GM12872 (cell line): ENCODE results near the gene DFFB.
A peak's percentile ranks its signal among the peaks of the same experiment; 100 is the strongest.

Experiments used
- TF ChIP-seq, protein P1 (sequence below): IDR thresholded peaks from 3 replicates; pipeline ENCODE4 v1.5.1; 2011; ENCODE audit warnings: low read depth, mild to moderate bottlenecking, low read length, moderate library complexity; ENCODE audit not compliant: insufficient read depth

The DFFB gene

GRCh38 chr1:3908886-3909517, 51.7 kb downstream of the DFFB start:
- TF ChIP-seq, protein P1, sequence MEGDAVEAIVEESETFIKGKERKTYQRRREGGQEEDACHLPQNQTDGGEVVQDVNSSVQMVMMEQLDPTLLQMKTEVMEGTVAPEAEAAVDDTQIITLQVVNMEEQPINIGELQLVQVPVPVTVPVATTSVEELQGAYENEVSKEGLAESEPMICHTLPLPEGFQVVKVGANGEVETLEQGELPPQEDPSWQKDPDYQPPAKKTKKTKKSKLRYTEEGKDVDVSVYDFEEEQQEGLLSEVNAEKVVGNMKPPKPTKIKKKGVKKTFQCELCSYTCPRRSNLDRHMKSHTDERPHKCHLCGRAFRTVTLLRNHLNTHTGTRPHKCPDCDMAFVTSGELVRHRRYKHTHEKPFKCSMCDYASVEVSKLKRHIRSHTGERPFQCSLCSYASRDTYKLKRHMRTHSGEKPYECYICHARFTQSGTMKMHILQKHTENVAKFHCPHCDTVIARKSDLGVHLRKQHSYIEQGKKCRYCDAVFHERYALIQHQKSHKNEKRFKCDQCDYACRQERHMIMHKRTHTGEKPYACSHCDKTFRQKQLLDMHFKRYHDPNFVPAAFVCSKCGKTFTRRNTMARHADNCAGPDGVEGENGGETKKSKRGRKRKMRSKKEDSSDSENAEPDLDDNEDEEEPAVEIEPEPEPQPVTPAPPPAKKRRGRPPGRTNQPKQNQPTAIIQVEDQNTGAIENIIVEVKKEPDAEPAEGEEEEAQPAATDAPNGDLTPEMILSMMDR, result no peak

- TF ChIP-seq, protein P1, result no peak
These were observed 52.3 kb downstream of the DFFB start for GRCh38 chr1:3909615-3910014.

DNA sequence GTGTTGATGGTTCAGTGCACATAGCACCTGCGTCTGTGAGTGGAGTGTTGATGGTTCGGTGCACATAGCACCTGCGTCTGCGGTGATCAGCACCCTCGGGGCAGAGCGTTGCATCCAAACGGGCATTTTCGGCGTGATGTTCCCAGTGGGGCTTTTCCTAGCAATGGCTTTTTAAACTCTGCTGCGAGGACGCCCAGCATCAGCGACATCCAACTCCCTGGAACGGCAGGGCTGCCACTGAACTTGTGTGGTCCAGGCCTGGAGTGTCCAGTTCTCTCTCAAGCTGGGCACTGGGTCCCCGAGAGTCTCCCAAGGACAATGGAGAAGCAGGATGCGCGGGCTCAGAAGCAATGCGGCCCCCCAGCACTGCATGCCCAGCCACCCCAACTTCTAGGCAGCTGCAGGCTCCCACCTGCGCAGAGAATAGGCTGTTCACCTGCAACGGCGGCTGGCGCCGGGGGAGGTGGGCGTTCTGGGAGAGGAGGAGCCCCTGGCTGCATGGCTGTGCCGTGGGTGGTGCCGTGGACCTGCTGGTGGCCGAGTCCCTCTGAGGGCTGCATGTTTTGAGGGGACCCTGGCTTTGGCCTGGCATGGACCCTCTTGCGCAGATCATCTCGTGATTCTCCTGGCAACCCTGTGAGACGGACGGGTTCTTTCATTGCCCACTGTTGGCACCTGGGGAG, 52.9 kb downstream of the DFFB start:
- TF ChIP-seq, protein P1, result no peak

DNA sequence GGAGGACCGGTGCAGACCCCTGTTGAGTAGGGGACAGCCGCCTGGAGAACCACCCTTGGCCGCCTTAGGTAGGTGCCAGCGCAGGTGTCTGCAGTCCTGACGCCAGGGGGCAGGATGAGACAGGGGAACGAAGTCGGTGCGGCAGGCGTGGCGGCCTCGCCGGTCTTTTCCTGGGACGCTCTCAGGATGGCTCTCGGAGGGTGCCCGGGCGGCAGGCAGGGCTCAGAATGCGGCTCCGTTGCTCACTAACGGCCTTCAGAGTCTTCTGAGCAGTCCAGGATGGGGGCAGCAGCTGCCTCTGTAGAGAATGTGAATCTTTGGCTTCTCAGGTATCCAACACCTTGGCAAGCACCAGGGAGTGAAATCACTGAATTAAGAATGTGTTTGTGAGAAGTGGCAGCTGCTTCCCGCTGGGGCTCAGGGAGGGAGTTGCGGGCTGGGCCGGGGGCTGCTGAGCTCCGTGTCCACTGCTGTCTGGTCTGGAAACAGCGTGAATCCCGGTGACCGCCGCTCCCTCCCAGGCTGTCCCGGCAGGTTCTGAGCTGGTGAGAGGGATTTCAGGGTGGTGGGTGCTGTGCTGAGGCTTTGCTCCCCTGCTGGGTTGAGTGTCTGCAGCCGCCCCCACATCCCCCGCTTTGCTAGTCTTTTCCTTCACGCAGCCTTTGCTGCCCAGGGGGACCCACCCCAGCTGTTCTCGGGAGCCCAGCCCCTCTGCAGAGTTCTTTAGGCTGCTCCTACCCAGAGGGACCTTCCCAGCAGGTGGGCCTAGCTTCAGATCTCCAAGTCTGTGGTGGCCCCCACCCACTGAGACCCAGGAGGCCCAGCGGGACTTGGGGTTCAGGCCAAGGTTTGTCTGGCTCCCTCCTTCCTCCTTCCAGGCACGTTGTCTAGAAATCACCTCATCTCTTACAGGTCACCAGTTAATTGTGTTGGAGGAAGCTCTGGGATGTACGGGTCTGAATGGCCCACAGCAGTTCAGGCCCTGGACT, 53.9 kb downstream of the DFFB start:
- TF ChIP-seq, protein P1, result peak; percentile 85

DNA sequence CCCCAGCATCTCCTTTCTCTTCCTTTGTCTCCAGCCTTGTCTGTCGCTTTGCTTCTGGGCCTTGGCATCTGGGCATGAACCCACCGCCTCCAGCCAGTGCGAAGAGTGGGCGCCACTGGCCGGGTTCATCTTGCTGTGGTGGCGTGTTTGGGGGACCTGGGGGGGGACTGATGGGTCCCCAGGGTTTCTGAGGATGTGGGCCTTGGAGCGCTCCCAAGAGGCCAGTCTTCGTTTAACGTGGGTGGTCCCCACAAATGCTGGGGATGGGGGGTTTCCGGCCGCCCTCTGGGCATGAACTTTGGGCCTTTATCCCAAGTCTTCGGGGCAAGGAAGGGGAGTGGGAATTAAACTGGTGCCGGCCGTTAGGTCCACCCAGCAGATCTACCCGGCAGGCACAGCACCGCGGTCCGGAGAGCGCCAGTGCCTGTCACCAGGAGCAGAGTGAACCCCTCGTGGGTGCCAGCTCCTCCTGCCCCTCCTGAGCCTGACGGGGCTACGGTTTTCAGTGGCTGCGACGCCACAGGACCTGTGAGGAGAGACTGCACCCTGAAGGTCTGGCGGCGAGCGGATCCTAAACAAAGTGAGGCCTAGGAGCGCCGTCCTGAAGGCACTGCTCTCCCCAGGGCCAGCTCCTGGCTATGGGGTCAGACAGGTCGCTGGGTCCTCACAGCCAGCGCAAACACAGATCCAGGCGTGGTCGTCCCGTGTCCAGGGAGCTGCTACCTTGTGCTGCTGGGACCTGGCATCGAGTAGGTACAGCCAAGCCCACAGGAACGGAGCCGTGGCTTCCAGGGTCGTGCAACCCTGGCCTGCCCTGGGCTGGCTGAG, 54.9 kb downstream of the DFFB start:
- TF ChIP-seq, protein P1, result no peak

DNA sequence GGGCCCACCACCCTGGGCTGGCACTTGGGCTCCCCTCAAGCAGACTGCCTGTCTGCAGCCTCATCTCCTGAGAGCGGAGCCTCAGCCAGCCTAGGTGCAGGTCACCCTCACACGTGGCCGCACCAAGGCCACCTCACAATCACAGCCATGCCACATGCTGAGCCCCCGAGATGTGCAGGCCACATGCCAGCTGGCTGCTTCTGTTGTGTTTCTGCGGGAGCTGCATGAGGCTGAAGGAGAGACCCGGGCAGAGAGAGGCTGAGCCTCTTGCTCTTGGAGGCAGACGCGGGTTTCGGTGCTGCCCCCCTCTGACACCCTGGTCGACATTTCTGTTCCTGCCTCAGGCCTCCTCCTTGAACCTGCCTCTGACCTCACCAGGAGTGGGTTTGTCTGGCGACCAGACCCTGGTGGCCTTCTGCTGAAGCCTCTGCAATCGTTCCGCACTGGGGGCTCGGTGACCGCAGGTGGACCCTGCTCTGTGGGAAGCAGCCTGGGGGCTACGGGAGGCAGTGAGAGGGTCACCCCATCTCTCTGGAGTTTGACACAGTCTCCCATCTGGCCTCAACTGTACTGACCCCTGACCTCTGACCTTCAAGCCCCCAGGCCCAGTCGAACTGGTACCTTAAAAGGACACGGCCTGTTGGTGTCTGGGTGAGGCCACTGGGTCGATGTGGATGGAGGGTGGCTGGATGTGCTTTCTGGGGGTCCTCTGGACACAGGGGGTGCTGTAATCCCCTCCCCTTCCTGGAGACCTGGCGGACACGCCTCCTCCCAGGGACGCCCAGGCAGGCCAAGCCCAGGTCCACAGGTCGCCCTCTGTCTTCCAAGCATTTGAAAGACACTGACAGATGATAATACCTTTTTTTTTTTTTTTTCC, 55.8 kb downstream of the DFFB start:
- TF ChIP-seq, protein P1, result no peak
